ENCODE data around the gene DTX3. TPM values are rescaled to one million over a fixed set of nuclear protein-coding genes. Genes with fewer than 3 reads are reported as not detected.

The DTX3 gene
- total and polyA plus RNA-seq, 9 donors: 20.5 to 36.2 (median 28.3) TPM

DNA sequence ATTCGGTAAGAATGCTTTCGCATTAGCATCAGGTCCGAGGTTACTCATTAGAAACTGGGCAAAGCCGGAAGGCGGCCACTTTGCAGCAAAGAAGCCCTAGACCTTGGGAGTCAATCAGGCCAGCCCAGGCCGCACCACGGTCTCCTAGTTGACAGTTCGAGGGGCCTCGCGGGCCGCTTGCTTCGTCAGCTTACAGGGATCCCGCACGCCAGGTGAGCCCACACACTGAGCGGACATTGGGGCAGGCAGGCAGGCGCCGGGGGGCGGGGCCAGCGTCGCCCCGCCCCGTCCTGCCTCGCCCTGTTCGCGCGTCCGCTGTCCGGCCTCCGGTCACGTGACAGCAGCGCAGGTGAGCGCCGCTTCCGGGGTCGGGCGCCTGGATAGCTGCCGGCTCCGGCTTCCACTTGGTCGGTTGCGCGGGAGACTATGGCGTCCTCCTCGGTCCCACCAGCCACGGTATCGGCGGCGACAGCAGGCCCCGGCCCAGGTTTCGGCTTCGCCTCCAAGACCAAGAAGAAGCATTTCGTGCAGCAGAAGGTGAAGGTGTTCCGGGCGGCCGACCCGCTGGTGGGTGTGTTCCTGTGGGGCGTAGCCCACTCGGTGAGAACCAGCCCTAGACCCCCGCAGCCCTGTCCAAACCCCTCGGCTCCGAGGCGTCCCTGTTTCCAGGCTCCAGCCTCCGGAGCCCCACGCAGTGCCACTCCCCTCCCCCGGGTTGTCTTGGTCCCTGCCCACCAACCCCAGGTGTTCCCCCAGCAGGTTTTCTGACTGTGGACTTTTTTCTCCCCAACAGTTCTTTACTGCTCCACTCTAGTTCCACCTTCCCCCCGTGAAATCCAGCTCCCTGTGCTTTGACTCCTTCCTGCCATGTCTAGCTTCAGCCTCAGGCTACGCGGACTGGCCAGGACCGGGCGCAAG lies 13.5 kb upstream of the DTX3 start, which contains the start of gene PIP4K2C:
PIP4K2C (plus strand) TSS at position 329 of the 918 bp plus-strand sequence; CDS start at position 427, 98 bp downstream.
- peak within 1 kb of the TSS; percentile 88 for H3K4me3 ChIP-seq (ENCODE audit: low read length)
- peak within 1 kb of the TSS; percentile 55 for H3K27ac ChIP-seq (ENCODE audit: low read length)
- peak; percentile 75 for DNase-seq
- H3K4me1 ChIP-seq (ENCODE audit: control insufficient read depth, insufficient read depth, low read length): peaks cover 16% of the 10 kb centered on the region
- under 1% methylated on average over 64 of the region's 69 CpGs for WGBS (ENCODE audit: insufficient coverage)
- H3K9me3 ChIP-seq (replicated peaks; ENCODE audit: control insufficient read depth, low read depth, low read length): no peaks in the 10 kb centered on the region
- peaks cover 18% of the 10 kb centered on the region for H3K27me3 ChIP-seq (ENCODE audit: control insufficient read depth, insufficient read depth, low read length)
- H3K36me3 ChIP-seq (ENCODE audit: control insufficient read depth, insufficient read depth, low read length): peaks cover 8% of the 10 kb centered on the region

DNA sequence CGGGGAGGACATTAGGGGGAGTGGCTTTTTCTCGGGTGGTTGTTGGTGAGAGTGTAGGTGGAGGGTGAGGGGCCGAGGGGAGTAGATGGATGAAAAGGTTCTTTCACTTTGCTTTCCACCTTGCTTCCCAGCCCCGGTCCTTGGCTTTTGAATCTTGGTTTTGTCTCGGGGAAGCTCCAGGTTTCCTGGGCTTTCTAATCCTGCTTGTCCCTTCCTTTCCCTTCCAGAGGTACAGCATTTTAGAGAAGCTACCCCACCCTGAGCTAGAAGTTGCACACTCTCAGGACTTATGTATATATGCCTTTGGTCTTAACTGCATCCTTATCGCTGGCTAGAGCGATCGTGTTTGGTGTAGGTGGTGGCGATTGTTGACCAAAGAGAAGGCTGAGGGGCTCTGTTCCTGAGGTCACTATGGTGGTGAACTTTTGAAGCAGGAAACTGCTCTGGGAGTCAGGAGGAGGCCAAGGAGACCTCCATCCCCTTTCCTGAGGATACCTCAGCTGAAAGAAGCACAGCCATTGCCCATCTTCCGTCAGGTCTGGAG lies 12.8 kb upstream of the DTX3 start:
- no CpG with 5 or more reads among the region's 10 CpGs for WGBS (ENCODE audit: insufficient coverage)
- Histone ChIP-seq H3K9me3 (replicated peaks; ENCODE audit: control insufficient read depth, low read depth, low read length) (no peaks in the 10 kb centered on the region), H3K27me3 (ENCODE audit: control insufficient read depth, insufficient read depth, low read length) (peaks cover 17% of the 10 kb centered on the region), H3K4me3 (ENCODE audit: low read length) (peak overlapping the region; percentile 88), H3K4me1 (ENCODE audit: control insufficient read depth, insufficient read depth, low read length) (peaks cover 16% of the 10 kb centered on the region), H3K27ac (ENCODE audit: low read length) (no peak overlapping the region), H3K36me3 (ENCODE audit: control insufficient read depth, insufficient read depth, low read length) (peaks cover 10% of the 10 kb centered on the region)
- no peak for DNase-seq

DNA sequence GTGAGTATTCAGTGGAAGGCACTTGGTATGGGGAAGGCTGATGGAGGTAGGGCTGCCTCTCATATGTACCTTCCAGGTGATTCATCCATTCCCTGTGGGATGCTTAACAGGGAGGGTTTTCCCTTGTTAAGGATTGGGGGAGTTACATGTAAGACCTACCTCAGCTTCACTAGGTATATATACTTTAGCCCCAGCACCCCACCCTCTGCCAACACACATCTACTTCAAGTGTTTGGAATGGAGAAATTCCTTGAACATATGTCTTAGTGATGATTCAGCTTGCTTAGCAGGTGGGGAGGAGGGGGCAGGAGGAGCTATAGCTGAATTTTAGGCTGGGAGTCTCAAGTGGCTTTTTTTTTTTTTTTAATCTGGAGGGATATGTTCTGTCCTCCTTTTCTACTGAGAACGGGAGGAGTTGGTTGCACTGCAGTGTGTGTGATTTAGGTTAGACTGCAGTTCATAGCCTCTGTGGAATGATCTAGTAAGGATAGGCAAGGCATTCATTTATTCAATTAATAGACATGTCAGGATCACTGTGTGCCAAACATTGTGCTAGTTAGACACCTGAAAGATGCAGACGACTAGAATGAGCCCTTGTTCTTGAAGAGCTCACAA lies 12.0 kb upstream of the DTX3 start:
- WGBS (ENCODE audit: insufficient coverage): 60% methylated on average over 1 of the region's 2 CpGs
- H3K9me3 ChIP-seq (replicated peaks; ENCODE audit: control insufficient read depth, low read depth, low read length): no peaks in the 10 kb centered on the region
- DNase-seq: no peak
- H3K36me3 ChIP-seq (ENCODE audit: control insufficient read depth, insufficient read depth, low read length): peaks cover 13% of the 10 kb centered on the region
- H3K27me3 ChIP-seq (ENCODE audit: control insufficient read depth, insufficient read depth, low read length): peaks cover 11% of the 10 kb centered on the region
- peaks cover 16% of the 10 kb centered on the region for H3K4me1 ChIP-seq (ENCODE audit: control insufficient read depth, insufficient read depth, low read length)
- no peak overlapping the region for H3K27ac ChIP-seq (ENCODE audit: low read length)
- no peak overlapping the region for H3K4me3 ChIP-seq (ENCODE audit: low read length)

DNA sequence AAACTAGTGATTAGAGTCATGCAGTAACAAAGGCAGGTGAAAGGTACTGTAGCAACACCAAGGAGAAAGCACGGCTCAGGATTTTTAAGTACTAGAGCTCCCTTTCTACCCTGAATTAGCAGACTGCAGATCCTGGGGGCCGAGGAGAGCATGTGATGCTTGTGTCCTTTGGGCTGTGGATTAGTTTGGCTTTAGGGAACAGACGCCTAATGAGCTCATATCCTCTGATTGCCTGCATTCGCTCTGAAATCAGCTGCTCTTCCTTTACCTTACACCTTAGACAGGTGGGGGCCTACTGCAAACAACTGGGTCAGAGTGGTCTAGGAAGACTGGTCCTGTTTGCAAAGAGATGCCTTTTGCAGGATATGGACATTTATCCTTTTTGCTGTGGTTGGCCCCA lies 11.4 kb upstream of the DTX3 start:
- peaks cover 13% of the 10 kb centered on the region for H3K36me3 ChIP-seq (ENCODE audit: control insufficient read depth, insufficient read depth, low read length)
- no peak overlapping the region for H3K27ac ChIP-seq (ENCODE audit: low read length)
- no peak for DNase-seq
- peaks cover 16% of the 10 kb centered on the region for H3K4me1 ChIP-seq (ENCODE audit: control insufficient read depth, insufficient read depth, low read length)
- H3K4me3 ChIP-seq (ENCODE audit: low read length): no peak overlapping the region
- H3K27me3 ChIP-seq (ENCODE audit: control insufficient read depth, insufficient read depth, low read length): peaks cover 7% of the 10 kb centered on the region
- no CpG with 5 or more reads among the region's 4 CpGs for WGBS (ENCODE audit: insufficient coverage)
- no peaks in the 10 kb centered on the region for H3K9me3 ChIP-seq (replicated peaks; ENCODE audit: control insufficient read depth, low read depth, low read length)

DNA sequence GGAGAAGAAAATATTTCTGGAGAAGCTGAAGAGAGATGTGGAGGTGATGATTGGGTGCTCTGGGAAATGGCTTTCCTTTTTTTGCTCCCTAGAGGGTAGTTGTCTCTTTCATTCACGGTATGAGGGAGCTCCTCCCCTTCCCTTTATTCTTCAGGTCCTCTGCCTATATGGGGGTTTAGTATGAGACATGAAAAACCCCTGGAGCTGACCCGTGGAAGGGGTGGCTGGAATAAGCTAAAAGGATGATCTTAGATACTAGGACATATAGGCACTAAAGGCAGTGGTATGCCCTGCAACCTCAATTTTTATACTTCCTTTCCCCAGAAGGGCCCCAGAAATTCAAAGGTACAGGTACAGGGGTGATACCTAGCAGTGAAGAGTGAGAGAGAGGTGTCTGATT lies 4.2 kb upstream of the DTX3 start:
- peaks cover 19% of the 10 kb centered on the region for H3K4me1 ChIP-seq (ENCODE audit: control insufficient read depth, insufficient read depth, low read length)
- H3K9me3 ChIP-seq (replicated peaks; ENCODE audit: control insufficient read depth, low read depth, low read length): no peaks in the 10 kb centered on the region
- no peak overlapping the region for H3K27ac ChIP-seq (ENCODE audit: low read length)
- WGBS (ENCODE audit: insufficient coverage): no CpG with 5 or more reads among the region's 2 CpGs
- H3K27me3 ChIP-seq (ENCODE audit: control insufficient read depth, insufficient read depth, low read length): peaks cover 10% of the 10 kb centered on the region
- H3K36me3 ChIP-seq (ENCODE audit: control insufficient read depth, insufficient read depth, low read length): peaks cover 43% of the 10 kb centered on the region
- no peak overlapping the region for H3K4me3 ChIP-seq (ENCODE audit: low read length)
- no peak for DNase-seq

DNA sequence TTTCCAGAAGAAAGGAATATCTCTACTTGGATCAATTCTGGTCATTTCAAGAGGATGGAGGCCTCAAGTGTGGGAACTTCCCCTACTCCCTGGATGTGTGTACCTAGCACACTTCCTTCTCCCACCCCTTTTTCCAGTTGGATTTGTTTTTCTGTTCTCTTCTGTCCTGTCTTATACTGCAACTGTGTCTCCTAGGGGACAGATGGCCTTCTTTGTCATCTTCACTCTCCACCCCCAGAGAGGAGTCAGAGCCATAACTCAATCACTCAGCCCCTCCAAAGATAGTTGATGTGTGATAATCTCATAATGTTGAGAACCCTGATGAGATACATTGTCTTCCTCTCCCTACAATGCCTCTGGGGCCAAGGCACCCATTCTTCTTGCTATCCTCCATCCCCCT lies 2.1 kb upstream of the DTX3 start:
- Histone ChIP-seq H3K4me1 (ENCODE audit: control insufficient read depth, insufficient read depth, low read length) (peaks cover 33% of the 10 kb centered on the region), H3K36me3 (ENCODE audit: control insufficient read depth, insufficient read depth, low read length) (peaks cover 45% of the 10 kb centered on the region), H3K27ac (ENCODE audit: low read length) (no peak overlapping the region)

DNA sequence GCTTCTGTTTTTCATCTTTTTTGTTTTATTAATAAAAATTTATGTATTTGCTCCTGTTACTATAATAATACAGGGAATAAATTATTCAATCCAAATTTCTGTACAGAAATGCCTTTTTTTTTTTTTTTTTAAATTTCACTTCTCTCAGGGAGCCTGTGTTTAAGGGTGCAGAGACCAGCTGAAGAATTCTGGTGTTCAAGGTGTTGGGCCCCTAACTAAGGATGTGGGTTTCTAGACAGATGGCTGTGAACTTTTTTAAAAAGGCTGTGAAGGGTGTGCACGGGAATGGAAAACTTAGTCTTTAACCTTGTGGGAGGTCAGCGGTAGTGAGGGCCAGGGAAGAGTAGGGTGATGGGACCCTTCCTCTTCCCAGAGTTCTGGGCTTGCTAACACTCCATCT lies 1.3 kb upstream of the DTX3 start:
- peaks cover 34% of the 10 kb centered on the region for H3K4me1 ChIP-seq (ENCODE audit: control insufficient read depth, insufficient read depth, low read length)
- H3K27me3 ChIP-seq (ENCODE audit: control insufficient read depth, insufficient read depth, low read length): peaks cover 12% of the 10 kb centered on the region
- H3K36me3 ChIP-seq (ENCODE audit: control insufficient read depth, insufficient read depth, low read length): peaks cover 49% of the 10 kb centered on the region
- H3K27ac ChIP-seq (ENCODE audit: low read length): peak overlapping the region; percentile 97
- no peak overlapping the region for H3K4me3 ChIP-seq (ENCODE audit: low read length)
- no peak for DNase-seq
- no CpG with 5 or more reads among the region's 2 CpGs for WGBS (ENCODE audit: insufficient coverage)
- H3K9me3 ChIP-seq (replicated peaks; ENCODE audit: control insufficient read depth, low read depth, low read length): no peaks in the 10 kb centered on the region

More for the DNA sequence above, 2.1 kb upstream of the DTX3 start:
- H3K4me3 ChIP-seq (ENCODE audit: low read length): no peak overlapping the region
- H3K9me3 ChIP-seq (replicated peaks; ENCODE audit: control insufficient read depth, low read depth, low read length): no peaks in the 10 kb centered on the region
- no peak for DNase-seq
- H3K27me3 ChIP-seq (ENCODE audit: control insufficient read depth, insufficient read depth, low read length): peaks cover 12% of the 10 kb centered on the region

DNA sequence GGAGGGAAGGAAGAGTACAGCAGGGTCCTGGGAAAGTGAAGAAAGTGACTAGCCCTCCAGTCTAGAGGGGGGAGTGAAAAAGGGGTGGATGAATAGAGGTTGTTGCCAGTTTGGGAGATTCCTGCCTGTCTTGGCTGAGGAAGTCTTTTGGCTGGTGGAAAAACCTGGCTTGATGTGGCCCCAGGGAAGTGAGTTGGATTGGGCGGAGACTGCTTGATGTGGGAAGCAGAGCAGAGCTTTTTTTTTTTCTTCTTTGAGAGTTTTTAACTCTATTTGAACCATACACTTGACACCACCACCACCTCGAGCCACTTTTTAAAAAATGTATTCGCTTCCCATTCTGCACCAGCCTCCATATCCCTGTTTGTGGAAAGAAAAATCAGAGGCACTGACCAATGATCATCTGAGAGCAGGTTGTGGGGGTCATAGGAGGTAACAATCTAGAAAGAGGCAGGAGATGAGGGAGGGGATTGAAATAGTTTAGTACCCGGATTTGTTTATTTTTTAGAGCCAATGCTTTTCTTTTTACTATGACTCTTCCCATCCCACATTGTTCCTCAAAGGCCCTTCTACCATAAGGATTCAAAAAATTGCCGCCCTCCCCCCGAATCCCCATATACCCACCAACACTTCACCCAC lies 690 bp upstream of the DTX3 start:
- Histone ChIP-seq H3K4me1 (ENCODE audit: control insufficient read depth, insufficient read depth, low read length) (peaks cover 39% of the 10 kb centered on the region), H3K27ac (ENCODE audit: low read length) (peak overlapping the region; percentile 97), H3K36me3 (ENCODE audit: control insufficient read depth, insufficient read depth, low read length) (peaks cover 52% of the 10 kb centered on the region), H3K9me3 (replicated peaks; ENCODE audit: control insufficient read depth, low read depth, low read length) (no peaks in the 10 kb centered on the region), H3K4me3 (ENCODE audit: low read length) (peak overlapping the region; percentile 73), H3K27me3 (ENCODE audit: control insufficient read depth, insufficient read depth, low read length) (peaks cover 12% of the 10 kb centered on the region)
- WGBS (ENCODE audit: insufficient coverage): no CpG with 5 or more reads among the region's 6 CpGs
- DNase-seq: peak; percentile 93

DNA sequence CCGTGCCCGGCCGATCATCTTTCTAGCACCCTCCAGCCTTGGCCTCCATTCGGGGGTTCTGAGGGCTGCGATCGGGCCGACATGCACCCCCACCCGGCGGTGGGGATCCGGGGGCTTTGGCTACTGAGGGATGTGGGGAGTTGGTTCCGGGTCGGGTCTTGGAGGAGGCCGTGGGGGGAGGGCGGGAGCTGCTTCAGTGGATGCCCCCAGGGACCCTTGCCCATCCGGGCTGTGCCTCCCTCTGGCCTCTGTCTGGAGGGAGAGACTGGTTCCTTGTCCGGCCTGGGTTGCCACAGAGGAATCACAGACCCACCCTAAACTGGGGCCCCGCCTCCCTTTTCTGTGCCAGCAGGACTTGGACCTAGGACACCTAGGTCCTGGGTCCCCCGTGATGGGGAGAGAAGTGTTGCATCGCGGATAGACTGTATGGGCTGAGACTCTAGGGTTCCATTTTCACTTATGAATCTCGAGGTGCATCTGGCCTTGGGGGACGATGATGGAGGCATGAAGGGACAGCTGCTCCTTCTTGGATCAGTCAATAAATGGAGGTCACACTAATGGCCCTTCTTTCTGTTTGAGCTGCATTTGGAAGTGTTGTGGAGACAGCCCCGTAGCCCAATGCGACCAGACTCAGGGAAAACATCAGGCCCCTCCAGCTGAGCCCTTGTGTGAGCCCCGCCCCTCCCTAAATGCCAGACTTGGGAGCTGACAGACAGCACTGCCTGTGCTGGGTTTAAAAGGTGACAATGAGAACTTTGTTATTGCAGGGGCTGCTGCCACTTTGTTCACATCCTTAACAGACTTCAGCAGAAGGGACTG lies 577 bp downstream of the DTX3 start:
- H3K9me3 ChIP-seq (replicated peaks; ENCODE audit: control insufficient read depth, low read depth, low read length): no peaks in the 10 kb centered on the region
- H3K27ac ChIP-seq (ENCODE audit: low read length): peak overlapping the region; percentile 97
- peaks cover 51% of the 10 kb centered on the region for H3K4me1 ChIP-seq (ENCODE audit: control insufficient read depth, insufficient read depth, low read length)
- 2% methylated on average over 13 of the region's 25 CpGs for WGBS (ENCODE audit: insufficient coverage)
- peaks cover 43% of the 10 kb centered on the region for H3K36me3 ChIP-seq (ENCODE audit: control insufficient read depth, insufficient read depth, low read length)
- DNase-seq: peak; percentile 73
- peaks cover 20% of the 10 kb centered on the region for H3K27me3 ChIP-seq (ENCODE audit: control insufficient read depth, insufficient read depth, low read length)
- peak overlapping the region; percentile 73 for H3K4me3 ChIP-seq (ENCODE audit: low read length)

All from muscle of leg (tissue), 11 donors.